Adipocyte (in vitro differentiated cells): Measurements from ENCODE around the gene EVA1C.
"Not testable (repeated sequence)": the region's sequence is repeated elsewhere in the genome, so short reads cannot be mapped to it uniquely, and the experiment has no call there.

Experiments used
- DNase-seq: peaks from one replicate; pipeline ENCODE4 v3.0.0-alpha.2; 2015; ENCODE audit warnings: low read depth
- H3K27me3 ChIP-seq: replicated peaks from 2 replicates; pipeline ENCODE4 v1.7.0; 2013; ENCODE audit warnings: mild to moderate bottlenecking, low read length, moderate library complexity; ENCODE audit not compliant: control insufficient read depth, insufficient read depth
- H3K36me3 ChIP-seq: 2 replicates; pipeline ENCODE4 v1.7.0; 2013; ENCODE audit warnings: low read length, mild to moderate bottlenecking, moderate library complexity; ENCODE audit not compliant: control insufficient read depth, insufficient read depth, severe bottlenecking
- H3K4me1 ChIP-seq: 2 replicates; pipeline ENCODE4 v1.7.0; 2013; ENCODE audit warnings: mild to moderate bottlenecking, low read length, moderate library complexity; ENCODE audit not compliant: control insufficient read depth, insufficient read depth
- H3K4me3 ChIP-seq: 2 replicates; pipeline ENCODE4 v1.7.0; 2013; ENCODE audit warnings: mild to moderate bottlenecking, low read length, moderate library complexity
- H3K9ac ChIP-seq: 2 replicates; pipeline ENCODE4 v1.7.0; 2013; ENCODE audit warnings: mild to moderate bottlenecking, low read length, moderate library complexity
- H3K9me3 ChIP-seq: 2 replicates; pipeline ENCODE4 v1.7.0; 2013; ENCODE audit warnings: mild to moderate bottlenecking, low read length, moderate library complexity; ENCODE audit not compliant: control insufficient read depth

EVA1C gene, protein sequence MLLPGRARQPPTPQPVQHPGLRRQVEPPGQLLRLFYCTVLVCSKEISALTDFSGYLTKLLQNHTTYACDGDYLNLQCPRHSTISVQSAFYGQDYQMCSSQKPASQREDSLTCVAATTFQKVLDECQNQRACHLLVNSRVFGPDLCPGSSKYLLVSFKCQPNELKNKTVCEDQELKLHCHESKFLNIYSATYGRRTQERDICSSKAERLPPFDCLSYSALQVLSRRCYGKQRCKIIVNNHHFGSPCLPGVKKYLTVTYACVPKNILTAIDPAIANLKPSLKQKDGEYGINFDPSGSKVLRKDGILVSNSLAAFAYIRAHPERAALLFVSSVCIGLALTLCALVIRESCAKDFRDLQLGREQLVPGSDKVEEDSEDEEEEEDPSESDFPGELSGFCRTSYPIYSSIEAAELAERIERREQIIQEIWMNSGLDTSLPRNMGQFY

DNA sequence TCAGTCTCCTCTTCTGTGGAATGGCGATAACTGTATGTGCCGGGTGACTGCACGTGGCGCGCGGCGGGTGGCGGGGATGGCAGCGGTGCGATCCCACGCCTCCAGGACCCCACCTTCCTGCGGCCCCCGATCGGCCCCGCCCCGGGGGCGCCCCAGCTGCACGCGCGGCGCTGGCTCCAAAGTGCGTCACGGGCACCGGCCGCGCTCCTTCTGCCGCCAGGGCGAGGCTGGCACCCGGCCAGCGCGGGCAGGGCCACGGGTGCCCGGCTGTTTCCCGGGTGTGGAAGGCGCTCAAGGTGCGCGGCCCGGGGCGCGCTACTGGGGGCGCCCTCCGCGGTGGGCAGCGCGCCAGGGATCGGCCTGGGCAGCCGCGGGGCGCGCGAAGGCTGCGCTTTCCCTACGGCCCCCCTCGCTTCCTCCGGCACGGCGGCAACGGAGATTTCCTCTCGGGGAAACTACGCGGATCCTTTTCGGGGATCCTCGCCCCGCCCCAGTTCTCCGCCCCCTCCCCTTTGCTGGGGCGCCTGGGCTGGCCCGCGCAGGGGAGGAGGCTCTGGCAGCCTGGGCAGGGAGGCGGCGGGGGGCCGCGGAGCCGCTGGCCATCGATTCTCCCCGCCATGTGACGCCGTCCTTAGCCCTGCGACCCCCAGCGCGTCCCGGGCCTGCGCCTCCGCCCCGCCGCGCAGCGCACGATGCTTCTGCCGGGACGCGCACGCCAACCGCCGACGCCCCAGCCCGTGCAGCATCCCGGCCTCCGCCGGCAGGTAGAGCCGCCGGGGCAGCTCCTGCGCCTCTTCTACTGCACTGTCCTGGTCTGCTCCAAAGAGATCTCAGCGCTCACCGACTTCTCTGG is at the start of gene EVA1C:
TSS of gene EVA1C (plus strand) at position 545 of the 853 bp plus-strand sequence. CDS start at position 693, 148 bp downstream.
- peak; percentile 79 for DNase-seq
- Histone ChIP-seq H3K9ac (peak within 1 kb of the TSS; percentile 96), H3K4me1 (peaks cover 39% of the 10 kb centered on the region), H3K9me3 (no peaks in the 10 kb centered on the region), H3K4me3 (peak within 1 kb of the TSS; percentile 90), H3K36me3 (no peaks in the 10 kb centered on the region), H3K27me3 (no peaks in the 10 kb centered on the region)

DNA sequence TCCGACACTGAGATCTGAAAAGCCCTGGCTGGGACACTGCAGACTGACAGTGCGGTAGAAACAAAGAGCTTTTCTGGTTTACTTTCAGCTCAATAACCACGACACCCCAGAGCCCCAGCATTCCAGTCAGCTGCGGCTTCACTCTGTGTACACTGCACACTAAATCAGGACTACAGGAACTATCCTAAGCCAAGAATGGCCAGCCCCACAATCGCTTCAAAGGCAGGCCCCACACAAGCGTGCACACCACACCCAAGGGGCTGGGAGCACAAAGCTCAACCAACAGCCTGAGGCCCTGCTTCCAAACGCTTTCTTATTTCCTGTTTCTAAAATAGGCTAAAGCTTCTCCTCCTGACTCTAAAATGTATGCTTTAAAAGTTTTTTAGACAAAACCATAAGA is 48.1 kb upstream of the EVA1C start:
- Histone ChIP-seq H3K4me1 (peaks cover 30% of the 10 kb centered on the region), H3K4me3 (no peak overlapping the region), H3K27me3 (no peaks in the 10 kb centered on the region), H3K36me3 (peaks cover 95% of the 10 kb centered on the region), H3K9me3 (no peaks in the 10 kb centered on the region), H3K9ac (peak overlapping the region; percentile 40)
- DNase-seq, result no peak

DNA sequence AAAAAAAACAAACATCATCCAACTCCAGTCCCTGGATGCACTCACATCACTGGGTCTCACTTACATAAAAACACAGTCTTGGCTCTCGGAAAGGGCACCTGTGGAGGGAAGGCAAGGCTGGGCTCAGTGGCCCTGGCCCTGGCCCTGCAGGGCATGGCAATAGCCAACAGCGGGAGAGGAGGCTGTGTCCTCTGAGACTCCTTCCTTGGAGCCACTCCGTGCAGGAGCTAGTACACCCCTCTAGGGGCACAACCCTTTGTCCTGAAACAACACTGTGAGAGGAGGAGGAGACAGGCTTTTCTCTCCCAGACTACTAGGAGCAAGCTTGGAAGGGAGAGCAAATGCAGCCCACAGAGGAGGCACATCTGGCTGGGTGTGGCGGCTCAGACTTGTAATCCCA is 47.7 kb upstream of the EVA1C start:
- Histone ChIP-seq H3K4me3 (no peak overlapping the region), H3K36me3 (peaks cover 93% of the 10 kb centered on the region)

DNA sequence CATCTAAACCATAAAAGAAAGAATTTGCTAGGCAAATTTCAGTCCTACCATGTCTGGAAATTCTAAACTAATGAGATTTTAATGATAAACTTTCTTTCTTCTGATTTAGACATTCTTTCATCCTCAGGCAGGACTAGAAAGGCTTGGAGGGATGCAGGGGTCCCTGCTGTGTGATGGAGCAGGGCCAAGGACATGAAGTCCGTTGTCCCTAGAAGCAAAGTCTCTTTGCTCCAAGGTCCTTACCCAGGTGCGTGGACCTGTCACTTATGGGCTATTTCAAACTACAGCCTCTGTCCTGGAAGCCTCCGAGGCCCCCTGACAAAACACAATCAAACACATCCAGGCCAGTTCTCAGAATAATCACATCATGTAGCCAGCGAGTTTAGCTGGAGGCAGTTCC is 46.3 kb upstream of the EVA1C start:
- H3K9me3 ChIP-seq, result no peaks in the 10 kb centered on the region
- no peaks in the 10 kb centered on the region for H3K27me3 ChIP-seq
- H3K4me1 ChIP-seq, result peaks cover 34% of the 10 kb centered on the region
- H3K36me3 ChIP-seq, result peaks cover 93% of the 10 kb centered on the region
- DNase-seq, result no peak
- H3K4me3 ChIP-seq, result no peak overlapping the region
- H3K9ac ChIP-seq, result no peak overlapping the region

More for the DNA sequence above, 47.7 kb upstream of the EVA1C start:
- H3K27me3 ChIP-seq, result no peaks in the 10 kb centered on the region
- DNase-seq, result no peak
- no peaks in the 10 kb centered on the region for H3K9me3 ChIP-seq
- peaks cover 30% of the 10 kb centered on the region for H3K4me1 ChIP-seq
- H3K9ac ChIP-seq, result peak overlapping the region; percentile 4

DNA sequence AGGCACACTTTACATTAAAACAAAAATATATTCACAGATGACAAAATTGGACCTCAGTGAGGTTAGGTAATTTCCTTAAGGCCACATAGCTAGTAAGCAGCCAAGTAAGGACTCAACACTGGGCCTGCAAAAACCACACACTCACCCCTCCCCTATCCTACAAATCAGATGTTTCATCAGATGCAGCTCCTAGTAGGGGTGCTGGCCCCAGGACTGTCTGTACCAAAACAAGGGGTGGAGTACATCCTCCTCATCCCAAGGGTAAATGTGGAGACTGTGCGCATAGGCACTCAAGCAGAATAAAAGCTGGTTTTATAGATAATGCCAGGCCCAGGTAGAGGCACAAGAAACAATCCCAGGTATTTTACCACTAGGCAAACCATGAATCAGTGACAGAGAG is 45.3 kb upstream of the EVA1C start:
- peaks cover 42% of the 10 kb centered on the region for H3K4me1 ChIP-seq
- H3K4me3 ChIP-seq, result no peak overlapping the region
- H3K9me3 ChIP-seq, result no peaks in the 10 kb centered on the region
- peaks cover 83% of the 10 kb centered on the region for H3K36me3 ChIP-seq
- no peaks in the 10 kb centered on the region for H3K27me3 ChIP-seq
- peak overlapping the region; percentile 59 for H3K9ac ChIP-seq
- DNase-seq, result peak; percentile 19

DNA sequence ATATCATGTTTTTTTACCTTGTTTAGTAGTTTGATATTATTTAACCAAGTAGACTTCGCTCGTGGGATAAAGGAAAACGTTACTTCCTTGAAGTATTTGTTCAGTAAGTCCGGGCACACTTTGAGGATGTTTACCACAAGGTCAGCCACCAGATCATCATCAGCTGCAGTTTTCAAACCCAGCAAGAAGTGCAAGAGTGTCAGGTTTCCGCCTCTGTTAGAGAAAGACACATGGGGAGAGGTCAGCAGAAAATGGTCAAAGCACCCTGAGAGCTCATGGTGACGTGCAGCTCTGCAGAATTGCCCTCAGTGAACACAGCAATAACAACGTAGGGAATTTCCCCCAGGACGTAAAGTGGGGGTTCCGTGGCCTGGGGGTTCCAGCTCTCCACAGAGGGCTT is 44.1 kb upstream of the EVA1C start:
- Histone ChIP-seq H3K4me1 (peaks cover 53% of the 10 kb centered on the region), H3K9ac (no peak overlapping the region), H3K36me3 (peaks cover 76% of the 10 kb centered on the region), H3K4me3 (no peak overlapping the region), H3K27me3 (no peaks in the 10 kb centered on the region), H3K9me3 (no peaks in the 10 kb centered on the region)
- no peak for DNase-seq

DNA sequence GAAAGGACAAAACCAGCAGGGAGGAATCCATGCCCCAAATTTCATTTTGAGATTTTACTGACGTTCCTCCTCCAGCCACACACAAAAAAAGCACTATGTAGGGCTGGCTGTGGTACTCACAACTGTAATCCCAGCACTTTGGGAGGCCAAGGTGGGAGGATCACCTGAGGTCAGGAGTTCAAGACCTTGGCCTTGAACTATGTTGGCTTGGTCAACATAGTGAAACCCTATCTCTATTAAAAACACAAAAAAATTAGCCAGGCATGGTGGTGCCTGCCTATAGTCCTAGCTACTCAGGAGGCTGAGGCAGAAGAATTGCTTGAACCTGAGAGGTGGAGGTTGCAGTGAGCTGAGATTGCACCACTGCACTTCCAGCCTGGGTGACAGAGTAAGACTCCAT is 43.5 kb upstream of the EVA1C start:
- not testable (repeated sequence) for H3K9me3 ChIP-seq, H3K27me3 ChIP-seq, H3K9ac ChIP-seq, H3K4me3 ChIP-seq, DNase-seq
- peaks cover 77% of the 10 kb centered on the region for H3K36me3 ChIP-seq
- H3K4me1 ChIP-seq, result peaks cover 53% of the 10 kb centered on the region

DNA sequence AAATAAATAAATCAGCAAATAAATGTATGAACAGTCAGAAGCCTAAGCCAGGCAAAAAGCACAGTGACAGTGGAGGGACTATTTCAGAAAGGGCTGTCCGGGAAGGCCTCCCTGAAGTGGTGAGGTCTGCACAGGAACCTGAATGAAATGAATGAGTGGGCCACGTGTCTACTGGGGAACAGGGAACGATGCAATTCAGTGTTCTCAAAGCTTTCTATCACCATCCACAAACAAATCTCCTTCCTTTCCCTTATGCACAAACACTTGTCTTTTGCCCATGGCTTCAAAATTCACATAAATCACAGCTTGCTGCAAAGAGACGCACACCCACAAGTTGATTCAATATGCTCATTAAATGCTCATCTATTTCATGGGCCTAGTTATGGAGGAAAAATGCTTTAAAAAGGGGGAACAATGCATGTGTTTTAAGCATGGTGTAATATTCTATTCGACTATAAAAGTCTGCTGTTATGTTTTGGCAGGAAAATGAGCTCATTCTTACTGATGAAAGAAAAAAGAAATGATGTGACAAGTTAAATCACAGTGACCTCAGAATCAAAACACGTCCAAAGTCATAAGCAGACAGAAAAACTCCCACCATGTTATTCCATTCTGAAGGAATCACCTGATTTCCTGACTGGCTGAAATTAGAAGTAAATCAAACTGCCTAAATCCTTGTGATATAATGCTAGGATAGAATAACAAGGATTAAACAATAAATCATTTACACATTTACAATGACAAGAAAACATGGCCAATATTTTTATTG is 41.3 kb upstream of the EVA1C start:
- Histone ChIP-seq H3K9me3 (no peaks in the 10 kb centered on the region), H3K9ac (peak overlapping the region; percentile 75), H3K27me3 (no peaks in the 10 kb centered on the region), H3K4me3 (peak overlapping the region; percentile 46), H3K4me1 (peaks cover 49% of the 10 kb centered on the region), H3K36me3 (peaks cover 78% of the 10 kb centered on the region)
- DNase-seq, result peak; percentile 24

DNA sequence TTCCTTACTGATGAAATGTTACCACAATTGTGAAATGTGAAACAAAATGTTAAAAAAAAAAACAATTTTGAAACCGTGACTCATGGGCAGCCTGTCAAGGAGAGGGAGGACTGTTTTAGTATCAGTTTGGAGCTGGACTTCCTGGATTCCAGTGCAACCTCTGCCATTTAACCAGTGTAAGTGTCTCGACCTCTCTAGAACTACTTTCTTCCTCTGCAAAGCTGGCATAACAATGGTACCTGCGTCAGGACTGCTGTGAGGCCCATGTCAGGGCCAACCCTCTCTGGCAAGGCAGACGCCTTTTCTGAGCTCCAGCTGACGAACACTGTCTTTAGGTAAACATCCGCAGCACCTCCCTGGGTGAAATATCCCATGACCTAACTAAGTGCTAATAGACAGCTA is 40.6 kb upstream of the EVA1C start:
- Histone ChIP-seq H3K4me1 (peaks cover 48% of the 10 kb centered on the region), H3K36me3 (peaks cover 71% of the 10 kb centered on the region)

DNA sequence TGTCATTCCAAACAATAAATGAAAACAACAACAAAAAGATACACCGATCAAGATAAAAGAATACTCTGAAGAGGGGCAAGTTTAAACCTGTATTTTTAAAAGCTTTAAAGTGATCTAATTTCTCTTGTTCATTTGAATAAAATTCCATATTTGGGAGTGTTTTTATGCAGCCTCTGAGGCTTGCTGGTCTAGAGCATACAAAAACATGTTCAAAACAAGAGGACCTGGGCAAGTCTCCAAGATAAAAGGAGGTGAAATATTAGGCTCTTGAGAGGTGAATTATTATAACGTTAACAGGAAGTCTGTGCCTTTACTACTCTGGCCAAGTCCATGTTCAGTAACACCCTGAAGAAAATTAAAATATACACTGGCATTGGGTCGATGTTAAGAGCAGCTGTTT is 39.8 kb upstream of the EVA1C start:
- Histone ChIP-seq H3K27me3 (no peaks in the 10 kb centered on the region), H3K9ac (peak overlapping the region; percentile 77), H3K9me3 (no peaks in the 10 kb centered on the region), H3K4me3 (no peak overlapping the region), H3K36me3 (peaks cover 71% of the 10 kb centered on the region), H3K4me1 (peaks cover 46% of the 10 kb centered on the region)
- DNase-seq, result peak; percentile 15

More for the DNA sequence above, 40.6 kb upstream of the EVA1C start:
- Histone ChIP-seq H3K9me3 (no peaks in the 10 kb centered on the region), H3K9ac (peak overlapping the region; percentile 77), H3K27me3 (no peaks in the 10 kb centered on the region), H3K4me3 (peak overlapping the region; percentile 46)
- peak; percentile 88 for DNase-seq

DNA sequence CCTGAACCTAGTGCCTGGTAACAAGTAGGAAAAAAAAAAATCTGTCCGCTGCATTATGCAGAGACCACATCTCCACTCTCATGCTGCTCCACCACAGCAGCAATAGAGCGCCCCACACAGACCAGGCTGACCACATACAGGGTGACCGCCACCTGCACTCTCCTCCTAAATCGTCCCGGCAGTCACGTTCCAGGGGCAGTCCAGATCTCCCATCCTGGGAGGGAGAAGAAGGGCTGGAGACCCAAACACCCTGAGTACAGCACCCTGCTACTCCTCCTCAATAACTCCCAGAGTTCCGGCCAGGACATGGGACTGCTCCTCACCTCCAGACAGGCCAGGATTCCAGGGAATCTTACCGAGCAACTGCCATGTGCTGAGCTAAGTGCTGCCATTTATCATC is 35.0 kb upstream of the EVA1C start:
- Histone ChIP-seq H3K36me3 (peaks cover 75% of the 10 kb centered on the region), H3K4me3 (no peak overlapping the region), H3K9me3 (no peaks in the 10 kb centered on the region), H3K27me3 (no peaks in the 10 kb centered on the region), H3K4me1 (peaks cover 35% of the 10 kb centered on the region), H3K9ac (no peak overlapping the region)
- DNase-seq, result no peak
